HG03196 (cell line): ENCODE results near the gene CLSTN1.

ENCODE experiments used
- ATAC-seq: cut with Tn5 transposase; IDR thresholded peaks from one replicate; pipeline ENCODE4 v1.9.1; 2021; ENCODE audit not compliant: unreplicated experiment

CLSTN1 gene

DNA sequence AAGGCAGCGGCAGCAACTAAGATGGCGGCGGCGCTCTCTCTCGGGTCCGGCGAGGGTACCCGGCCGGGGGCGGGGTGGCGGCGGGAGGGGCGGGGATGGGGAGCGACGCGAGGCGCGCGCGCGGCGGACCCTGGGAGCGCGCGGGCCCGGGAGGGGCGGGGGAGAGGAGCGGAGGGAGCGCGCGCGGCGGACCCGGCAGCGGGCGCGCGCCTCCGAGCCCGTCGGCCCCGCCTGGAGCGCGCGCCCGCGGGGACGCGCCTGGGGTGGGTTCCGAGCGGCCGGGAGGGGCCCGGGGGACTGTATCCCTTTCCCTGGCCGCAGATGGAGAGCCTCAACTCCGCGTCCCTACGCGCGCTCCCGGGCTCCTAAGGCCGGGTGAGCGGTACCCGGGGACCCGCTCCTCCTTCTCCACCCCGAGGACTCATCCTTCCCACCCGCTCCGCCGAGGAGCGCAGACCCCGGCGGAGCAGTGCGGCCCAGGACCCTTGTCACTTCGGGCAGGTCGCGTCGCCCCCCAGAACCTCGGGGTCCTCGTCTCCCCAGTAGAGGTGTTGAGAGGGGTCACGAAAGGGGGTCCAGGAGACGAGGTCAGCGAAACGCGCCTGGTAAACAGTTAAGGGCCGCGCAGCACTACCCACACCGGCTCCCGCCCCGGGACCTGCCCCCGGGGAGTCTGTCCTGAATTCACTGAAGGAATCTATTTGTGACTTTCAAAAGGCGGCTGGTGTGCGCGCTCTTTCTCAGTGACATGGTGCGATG is at the start of gene CLSTN1:
Gene CLSTN1, minus strand, starts transcription at position 23 of the 759 bp plus-strand sequence. CDS start 232 bp downstream, outside the sequence.
- ATAC-seq, result peak; percentile 45

DNA sequence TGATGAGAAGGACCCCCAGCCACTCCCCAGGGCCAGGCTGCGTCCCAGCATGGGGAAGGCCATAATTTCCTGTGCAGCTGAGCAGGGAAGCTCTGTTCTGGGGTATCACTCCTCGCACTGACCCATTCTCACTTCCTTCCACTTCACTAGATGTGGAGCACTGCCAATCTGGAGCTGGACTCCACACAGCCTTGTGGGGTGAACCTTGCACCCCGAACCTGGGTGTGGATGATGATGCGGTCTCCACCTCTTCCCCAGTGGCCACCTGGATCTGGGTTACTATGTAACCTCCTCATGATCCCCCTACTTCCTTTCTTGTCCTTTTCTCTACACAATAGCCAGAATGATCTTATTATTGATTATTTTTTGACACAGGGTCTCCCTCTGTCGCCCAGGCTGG is 49.6 kb upstream of the CLSTN1 start:
- no peak for ATAC-seq

DNA sequence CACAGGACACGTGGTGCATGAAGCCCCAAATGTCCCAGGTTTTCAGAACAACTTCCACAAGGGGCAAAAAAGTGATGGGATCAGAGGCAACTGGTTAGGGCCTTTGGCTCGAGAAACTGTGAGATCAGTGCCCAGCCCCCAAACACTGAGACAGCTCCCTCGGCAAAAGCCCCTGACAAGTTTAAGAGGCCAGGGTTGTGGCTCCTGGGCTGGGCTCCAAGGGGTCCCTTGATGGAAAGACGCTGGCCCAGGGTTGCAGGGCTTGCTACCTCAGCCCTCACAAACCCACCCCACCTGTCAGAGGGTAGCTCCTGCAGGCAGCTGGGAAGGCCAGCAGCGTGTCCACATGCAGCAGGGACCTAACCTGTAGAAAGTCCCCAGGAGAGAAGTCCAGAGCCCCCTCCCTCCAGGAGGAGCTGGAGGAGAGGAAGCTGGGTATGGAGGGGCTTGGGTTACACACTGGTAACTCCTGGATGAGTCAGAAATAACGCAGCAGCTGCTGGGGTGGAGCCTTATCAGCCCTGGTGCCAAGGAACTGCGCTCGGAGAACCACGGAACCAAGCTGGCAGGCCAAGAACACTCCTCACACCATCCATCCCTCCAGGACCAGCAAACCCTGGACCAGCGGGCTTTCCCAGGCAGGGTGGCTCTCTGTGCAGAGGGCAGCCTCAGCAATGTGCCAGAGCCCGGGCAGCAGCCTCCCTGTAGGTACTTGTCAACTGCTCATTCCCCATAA is 48.8 kb upstream of the CLSTN1 start:
- no peak for ATAC-seq

DNA sequence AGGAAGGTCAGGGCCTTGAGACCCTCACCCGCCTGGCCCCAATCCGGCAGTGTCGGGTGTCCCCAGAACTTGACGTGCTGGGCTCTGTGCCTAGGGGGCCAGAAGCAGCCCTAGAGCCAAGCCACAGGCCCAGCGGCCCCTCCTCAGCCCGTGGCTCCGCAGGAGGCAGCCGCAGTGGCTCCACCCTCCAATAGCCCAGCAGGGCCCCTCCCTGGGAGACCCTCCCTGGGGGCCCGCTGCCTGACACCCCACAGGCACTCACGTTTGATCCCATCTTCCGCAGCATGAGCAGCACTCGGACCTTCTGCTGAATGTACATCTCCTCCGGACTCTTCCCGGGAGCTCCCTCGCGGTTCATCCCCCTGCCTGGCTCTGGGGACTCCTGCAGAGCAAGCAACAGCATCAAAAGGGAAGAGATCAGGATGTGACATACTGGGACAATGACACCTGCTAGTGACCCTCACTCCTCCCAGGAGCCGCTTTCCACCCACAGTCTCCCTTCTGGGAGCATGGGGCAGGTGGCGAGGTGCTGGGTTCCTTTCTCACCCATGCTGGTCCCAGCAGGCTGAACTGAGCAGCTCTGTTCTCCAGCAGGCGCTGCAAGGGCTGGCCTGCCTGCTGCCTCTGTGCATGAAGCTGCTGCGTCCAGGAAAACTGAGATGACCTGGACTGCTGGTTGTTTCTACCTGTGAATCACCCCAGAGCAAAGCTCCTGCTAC is 48.1 kb upstream of the CLSTN1 start:
- ATAC-seq, result no peak

DNA sequence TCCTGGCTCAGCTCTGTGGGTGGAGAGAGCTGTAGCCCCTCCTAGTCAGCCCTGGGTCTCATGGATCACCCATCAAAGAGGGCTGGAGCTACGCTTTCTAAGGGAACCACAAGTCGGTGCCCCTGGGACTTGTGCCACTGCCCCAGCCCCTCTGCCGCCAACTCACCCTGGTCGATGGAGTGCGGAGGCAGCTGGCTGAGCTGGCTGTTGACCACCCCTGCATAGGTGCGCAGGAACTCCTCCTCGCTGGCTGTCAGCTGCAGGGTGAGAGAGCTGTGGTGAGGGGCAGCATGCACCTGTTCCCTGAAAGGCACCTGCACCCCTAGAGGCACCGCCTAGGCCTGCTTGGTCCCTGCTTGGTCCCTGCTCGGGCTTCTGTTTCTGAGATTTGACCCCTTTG is 47.3 kb upstream of the CLSTN1 start:
- ATAC-seq, result no peak

DNA sequence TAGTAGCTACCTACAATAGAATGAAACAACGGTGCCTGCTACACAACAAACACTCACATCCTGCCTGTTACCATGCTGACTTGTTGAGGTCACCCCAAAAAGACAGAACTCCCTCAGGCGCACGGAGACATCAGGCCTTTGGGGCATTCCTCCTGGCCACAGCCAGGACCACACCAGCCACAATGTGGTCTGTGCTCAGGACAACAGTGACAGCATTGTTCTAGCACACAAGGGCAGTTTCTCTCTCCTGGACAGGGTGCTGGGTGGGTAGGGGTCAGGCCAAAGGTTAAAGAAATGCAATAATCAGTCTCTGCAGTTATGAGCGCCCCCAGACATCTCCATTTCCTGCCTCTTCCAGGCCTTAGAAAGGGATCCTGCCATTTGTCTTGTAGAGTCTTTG is 46.8 kb upstream of the CLSTN1 start:
- no peak for ATAC-seq

DNA sequence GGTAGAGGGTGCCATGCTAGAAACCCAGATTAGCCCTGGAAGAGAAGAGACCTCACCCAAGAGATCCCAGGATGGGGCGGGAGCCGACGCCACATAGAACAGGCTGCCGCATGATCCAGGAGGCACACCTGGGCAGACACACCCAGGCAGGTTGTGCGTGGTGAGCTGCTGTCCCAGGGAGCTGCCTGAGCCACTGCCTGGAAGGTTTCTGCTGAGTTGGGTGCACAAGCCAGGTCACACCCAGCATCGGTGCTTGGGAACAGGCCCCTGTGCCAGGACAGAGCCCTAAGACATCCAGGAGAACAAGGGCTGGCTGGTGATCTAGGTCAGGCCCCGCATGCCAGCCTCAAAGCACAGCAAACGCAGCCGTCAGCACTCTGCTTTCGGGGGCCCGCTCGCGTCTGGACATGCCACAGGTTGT is 46.1 kb upstream of the CLSTN1 start:
- ATAC-seq, result no peak

DNA sequence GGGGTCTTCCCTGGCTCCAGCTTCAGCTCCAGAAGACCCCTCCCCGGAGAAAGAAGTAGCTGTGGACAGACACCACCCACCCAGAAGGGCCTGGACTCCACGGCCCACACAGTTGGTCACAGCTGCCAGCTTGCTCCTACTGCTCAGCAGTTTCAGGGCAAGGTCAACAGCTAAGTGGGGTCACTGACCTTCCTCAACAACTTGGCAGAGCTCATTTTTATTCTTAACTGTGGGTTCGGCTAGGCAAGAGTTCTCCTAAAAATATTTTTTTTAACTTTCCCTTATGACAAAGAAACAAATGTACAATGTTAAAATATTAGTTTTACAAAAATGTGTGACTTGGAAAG is 44.5 kb upstream of the CLSTN1 start:
- ATAC-seq, result no peak

DNA sequence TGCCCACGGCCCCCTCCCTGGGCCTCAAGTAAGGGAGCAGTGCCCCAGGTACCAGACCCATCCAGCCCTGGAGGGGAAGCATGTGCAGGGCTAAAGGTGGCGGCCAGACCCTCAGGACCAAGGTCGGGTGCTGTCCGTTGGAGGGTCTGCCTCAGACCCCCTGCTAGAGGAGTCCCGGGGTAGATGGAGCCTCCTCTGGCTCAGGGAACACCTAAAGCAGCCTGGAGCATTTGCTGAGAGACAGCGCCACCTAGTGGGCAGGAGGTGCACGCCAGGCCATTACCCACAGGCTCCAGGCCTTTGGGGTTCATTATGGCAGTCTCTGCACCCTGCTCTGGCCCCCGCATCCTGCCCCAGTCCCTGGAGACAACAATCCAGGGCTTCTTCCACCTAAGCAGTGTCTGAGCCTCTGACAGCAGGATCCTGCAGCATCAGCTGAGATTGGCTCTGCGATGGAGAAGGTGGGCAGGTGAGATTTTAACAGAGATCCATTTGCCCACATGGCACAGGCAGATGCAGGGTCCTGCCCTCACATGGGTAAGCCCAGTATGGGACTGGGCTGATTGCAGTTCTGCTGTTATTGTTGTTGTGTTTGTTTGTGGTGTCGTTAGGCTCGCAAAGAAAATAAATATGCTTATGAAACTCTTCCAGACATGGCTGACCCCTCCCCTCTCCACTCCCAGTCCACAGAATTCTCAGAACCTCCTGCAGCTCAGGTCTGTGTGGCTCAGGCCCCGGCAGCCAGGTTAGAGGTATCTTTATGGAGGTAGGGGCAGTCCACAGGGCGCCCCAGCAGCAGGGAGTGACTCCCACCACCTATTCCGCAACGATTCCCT is 43.9 kb upstream of the CLSTN1 start:
- ATAC-seq, result no peak

DNA sequence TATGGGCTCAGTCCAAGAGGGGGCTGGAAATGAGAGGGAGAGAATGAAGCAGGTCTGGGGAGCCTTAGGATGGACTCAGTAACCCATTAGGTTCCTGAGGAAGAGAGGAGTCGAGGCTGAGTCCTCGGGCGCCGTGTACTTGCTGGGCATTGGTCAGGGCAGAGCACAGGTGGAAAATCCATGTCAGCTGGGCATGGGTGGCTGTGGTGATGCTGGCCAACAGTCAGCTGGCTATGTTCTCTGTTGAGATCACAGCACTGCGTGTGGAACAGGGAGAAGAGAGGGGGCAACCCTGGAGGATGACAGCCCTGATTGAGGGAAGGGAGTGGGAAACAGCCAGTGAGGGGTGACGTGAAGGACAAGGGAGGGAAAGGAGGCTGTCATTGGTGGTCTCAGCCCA is 43.1 kb upstream of the CLSTN1 start:
- ATAC-seq, result no peak

DNA sequence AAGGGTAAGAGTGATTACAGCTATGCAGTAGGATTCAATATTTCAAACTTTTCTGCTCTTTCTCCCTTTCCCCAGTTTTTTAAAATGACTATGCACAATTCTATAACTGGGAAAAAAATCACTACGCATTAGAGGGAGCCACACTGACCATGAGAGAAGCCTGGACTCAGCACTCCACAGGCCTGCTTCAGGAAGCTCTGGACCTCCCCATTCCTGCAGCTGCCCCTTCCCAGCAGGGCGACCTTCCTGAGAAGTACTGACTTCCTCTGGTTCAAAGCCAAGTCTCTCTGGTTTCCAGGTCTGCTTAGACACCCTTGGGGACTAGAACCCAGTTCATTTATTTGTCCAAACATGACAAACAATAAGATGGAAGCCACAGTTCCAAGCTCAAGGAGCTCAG is 42.0 kb upstream of the CLSTN1 start:
- no peak for ATAC-seq

DNA sequence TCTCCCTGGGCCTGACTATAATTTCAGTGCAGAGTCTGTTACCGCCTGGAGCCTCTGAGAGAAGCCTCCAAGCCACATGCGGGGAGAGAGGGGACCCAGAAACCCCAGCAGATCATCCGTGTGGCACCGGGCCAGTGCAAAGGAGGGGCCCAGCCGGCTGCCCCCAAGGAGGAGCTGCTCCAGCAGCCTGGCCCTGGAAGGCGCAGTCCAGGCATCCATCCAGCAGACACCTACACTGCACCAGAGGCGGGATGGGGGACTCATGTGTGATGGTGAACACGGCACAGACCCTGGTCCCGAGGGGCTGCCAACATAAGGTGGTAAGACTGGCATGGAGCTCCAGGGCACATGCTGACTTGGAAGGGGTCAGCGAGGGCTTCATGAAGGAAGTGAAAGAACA is 39.6 kb upstream of the CLSTN1 start:
- ATAC-seq, result no peak

DNA sequence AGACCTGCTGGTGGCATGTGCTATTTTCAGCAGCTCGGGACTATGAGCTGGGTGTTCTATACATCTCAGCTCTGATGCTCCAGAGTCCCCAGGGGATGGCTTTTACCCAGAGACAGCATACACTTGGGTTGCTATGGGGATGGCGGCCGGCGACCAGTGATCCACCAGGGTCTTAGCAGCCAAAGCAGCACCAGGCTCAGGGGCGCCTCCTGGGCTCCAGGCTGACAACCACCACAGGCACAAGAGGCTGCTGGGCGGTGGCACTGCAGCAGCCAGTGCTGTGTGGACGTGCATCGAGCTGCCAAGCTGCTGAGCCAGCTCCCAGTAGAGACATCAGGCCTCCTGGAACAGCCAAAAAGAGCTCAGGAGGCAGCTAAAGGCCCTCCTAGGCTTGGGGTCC is 37.6 kb upstream of the CLSTN1 start:
- ATAC-seq, result no peak

DNA sequence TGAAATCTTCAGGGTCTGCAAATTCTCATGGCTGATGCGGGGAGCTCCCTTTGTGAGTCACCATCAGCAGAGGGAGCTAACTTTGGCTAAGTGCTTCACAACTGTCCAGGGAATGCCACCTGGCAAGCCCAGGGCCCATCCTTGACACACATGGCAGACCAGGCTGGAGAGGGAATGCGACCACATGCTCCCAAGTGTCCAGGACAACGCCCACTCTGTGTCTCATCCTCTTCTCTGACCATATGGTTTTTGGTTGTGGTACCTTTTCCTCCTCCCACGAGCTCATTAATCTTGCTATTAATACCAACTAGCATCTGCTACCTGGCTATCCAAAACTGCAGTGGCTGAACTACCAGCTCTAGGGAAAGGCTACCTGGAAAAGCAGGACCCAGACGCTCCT is 37.1 kb upstream of the CLSTN1 start:
- no peak for ATAC-seq

DNA sequence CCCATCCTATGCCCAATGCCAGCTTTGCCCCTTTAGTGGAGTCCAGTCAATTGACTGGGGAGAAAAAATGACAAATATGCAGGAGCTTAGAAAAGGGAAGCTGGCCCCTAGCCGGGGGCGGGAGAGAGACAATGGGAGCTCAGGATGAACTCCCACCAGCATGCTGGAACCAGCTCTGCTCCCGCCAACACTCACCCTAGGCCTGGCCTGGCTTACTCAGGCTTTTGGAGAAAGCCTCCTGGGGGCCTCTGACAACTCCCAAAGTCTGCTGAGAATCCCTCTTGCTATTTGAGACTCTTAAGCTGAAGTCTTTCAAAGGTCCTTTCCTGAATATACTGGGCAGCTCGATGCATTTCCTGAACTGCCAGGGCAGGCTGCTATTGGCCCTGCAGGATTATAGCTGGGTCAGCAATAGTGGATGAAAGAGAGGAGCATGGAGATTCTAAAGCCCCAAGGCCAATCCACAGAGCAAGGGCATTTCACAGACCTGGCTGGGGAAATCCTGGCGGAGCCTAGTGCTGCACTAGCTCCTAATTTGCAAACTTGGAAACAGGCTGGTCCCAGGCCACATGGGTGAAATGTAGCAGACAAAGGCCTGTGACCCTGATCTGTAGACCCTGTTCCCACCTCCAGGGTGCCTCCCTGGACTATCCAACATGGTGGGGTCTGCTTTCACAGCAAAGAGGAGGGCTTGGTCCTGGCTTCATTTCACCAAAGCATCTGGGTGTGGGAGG is 35.7 kb upstream of the CLSTN1 start:
- ATAC-seq, result no peak

DNA sequence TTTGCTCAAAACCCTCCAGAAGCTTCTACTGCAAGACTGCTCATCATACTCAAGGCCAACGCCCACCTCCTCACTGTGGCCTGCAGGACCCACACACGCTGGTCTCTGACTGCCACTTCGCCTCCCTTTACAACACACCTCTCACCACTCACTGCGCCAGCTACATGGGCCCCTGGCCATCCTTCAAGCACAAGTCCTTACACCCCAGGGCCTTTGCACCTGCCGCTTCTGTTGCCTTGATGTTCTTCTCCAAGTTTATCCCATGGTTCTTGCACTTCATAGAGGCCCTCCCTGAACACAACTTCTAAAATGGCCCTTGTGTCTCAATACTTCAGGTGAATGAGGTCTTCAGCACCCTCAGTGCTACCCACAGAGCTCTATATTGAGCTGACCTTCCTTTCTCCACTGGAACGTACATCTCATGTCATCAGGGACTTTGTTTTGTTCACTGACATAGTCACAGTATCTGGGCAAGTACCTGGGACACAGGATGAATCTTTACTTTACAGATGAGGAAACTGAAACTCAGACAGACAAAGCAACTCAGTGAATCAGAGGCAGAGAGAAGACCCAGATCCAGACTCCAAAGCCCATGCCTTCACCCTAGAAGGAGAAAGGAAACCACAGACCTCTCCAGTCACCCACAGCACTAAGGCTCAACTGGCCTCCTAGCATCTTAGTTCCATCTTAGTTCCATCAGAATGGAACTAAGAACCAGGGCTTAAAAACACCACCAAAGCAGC is 34.7 kb upstream of the CLSTN1 start:
- ATAC-seq, result no peak

DNA sequence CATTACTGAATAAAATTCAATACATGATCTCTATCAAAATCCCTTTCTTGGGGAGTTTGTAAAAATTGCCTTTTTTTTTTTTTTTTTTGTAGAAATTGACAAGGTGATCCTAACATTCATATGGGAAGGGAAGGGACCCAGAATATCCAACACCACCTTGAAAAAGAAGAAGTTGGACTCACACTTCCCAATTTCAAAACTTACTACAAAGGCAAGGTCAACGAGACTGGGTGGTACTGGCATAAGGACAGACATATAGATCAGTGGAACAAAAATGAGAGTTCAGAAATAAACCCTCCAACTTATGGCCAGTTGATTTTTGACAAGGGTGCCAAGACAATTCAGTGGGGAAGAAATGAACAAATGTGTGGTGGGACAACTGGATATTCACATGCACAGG is 31.4 kb upstream of the CLSTN1 start:
- no peak for ATAC-seq

DNA sequence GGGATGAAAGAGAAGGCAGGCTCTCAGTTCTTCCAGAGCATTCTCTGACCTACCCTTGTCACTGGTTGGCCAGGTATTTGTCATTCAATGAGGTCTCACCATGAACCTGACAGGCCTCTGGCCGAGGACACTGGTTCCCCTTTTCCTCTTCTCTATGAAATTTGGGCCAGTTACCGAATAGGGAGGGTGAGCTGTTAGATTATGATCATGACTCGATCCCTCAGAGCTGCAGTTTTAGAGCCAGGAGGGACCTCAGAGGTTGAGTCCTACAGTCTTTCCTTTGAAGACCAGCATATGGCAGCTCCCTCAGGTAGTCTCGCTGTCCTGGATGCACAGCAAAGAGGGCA is 29.5 kb upstream of the CLSTN1 start:
- ATAC-seq, result no peak

DNA sequence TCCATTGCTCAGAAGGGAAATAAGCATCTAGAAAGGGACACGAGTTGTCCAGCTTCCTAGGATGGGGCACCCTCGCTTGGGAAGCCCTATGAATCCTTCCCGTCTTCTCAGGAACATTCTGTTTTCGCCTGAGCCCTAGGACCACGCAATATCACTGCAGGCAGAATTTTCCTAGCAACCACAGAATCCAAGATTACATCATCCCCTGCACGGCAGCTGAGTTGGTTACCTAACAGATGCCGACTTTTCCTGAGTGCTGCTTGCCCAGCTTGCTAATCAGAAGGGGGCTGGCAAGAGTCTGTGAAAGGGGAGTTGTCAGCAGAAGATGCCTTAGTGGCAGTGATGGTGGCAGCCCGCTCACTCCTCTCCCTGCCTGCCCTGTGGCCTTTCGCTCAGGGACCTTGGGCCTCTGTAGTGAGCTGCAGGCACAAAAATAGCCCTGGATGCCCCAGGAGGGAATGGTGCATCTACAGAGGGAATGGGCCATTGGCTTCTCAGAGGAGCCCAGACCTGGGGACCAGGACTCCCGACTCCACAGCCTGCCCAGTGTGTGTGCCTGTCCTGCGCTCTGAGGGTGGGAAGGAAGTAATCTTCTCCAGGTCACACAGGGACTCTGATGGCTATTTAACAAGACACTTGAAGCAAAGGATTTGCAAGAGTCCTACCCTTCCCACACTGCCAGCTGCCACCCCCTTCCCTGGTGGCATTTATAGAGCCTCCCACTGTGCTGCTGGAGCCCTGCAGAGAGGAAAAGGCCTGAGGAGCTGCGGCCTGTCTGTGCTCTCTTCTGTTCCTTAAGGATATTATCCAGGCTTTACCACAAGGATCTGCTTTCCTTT is 28.9 kb upstream of the CLSTN1 start:
- no peak for ATAC-seq
